Measurements from ENCODE around the gene TES. TPM values are rescaled to one million over a fixed set of nuclear protein-coding genes. Genes with fewer than 3 reads are reported as not detected.

TES gene
- total RNA-seq, 4 donors from 2014 or later: 115 to 189 (median 146) TPM

- Histone ChIP-seq H3K4me3 (no peak overlapping the region), H3K4me1 (no peaks in the 10 kb centered on the region), H3K27me3 (no peaks in the 10 kb centered on the region), H3K36me3 (no peaks in the 10 kb centered on the region), H3K27ac (peak overlapping the region in 1 of 2 donors; percentile 96), H3K9me3 (no peaks in the 10 kb centered on the region)
- intact Hi-C loops (cut with DNase I; ENCODE audit: low total_unique reads): no loop called here
- no peak for DNase-seq
- no peak for TF ChIP-seq CTCF (IDR thresholded peaks at IDR 0.05)
- no peak for TF ChIP-seq POLR2A (IDR thresholded peaks at IDR 0.05)
Observed at GRCh38 chr7:116218747-116219146, 8.4 kb downstream of the TES start.

GRCh38 chr7:116219288-116219687, 8.9 kb downstream of the TES start:
- TF ChIP-seq POLR2A (IDR thresholded peaks at IDR 0.05) (no peak), CTCF (IDR thresholded peaks at IDR 0.05) (no peak)
- Histone ChIP-seq H3K36me3 (no peaks in the 10 kb centered on the region), H3K4me1 (no peaks in the 10 kb centered on the region), H3K9me3 (no peaks in the 10 kb centered on the region), H3K4me3 (no peak overlapping the region), H3K27me3 (no peaks in the 10 kb centered on the region), H3K27ac (peak overlapping the region; percentile 25 to 96)
- no peak for DNase-seq
- intact Hi-C loops (cut with DNase I; ENCODE audit: low total_unique reads): no loop called here

GRCh38 chr7:116219834-116220233, 9.5 kb downstream of the TES start:
- Histone ChIP-seq H3K27me3 (no peaks in the 10 kb centered on the region), H3K9me3 (no peaks in the 10 kb centered on the region), H3K27ac (peak overlapping the region; percentile 25 to 96), H3K4me3 (no peak overlapping the region), H3K36me3 (no peaks in the 10 kb centered on the region), H3K4me1 (no peaks in the 10 kb centered on the region)
- intact Hi-C loops (cut with DNase I; ENCODE audit: low total_unique reads): no loop called here
- DNase-seq: no peak
- TF ChIP-seq POLR2A (IDR thresholded peaks at IDR 0.05): no peak
- no peak for TF ChIP-seq CTCF (IDR thresholded peaks at IDR 0.05)

GRCh38 chr7:116222501-116222900, 12.2 kb downstream of the TES start:
- Histone ChIP-seq H3K27me3 (no peaks in the 10 kb centered on the region), H3K9me3 (no peaks in the 10 kb centered on the region), H3K36me3 (no peaks in the 10 kb centered on the region), H3K4me3 (no peak overlapping the region), H3K27ac (peak overlapping the region; percentile 67 to 96), H3K4me1 (peaks cover 0 to 4% of the 10 kb centered on the region in 2 donors)
- intact Hi-C loops (cut with DNase I; ENCODE audit: low total_unique reads): no loop called here
- no peak for TF ChIP-seq CTCF (IDR thresholded peaks at IDR 0.05)
- TF ChIP-seq POLR2A (IDR thresholded peaks at IDR 0.05): no peak
- DNase-seq: no peak

- TF ChIP-seq CTCF (IDR thresholded peaks at IDR 0.05) (no peak), POLR2A (IDR thresholded peaks at IDR 0.05) (no peak)
- H3K4me3 ChIP-seq: no peak overlapping the region
- intact Hi-C loops (cut with DNase I; ENCODE audit: low total_unique reads): no loop called here
- no peaks in the 10 kb centered on the region for H3K9me3 ChIP-seq
- H3K27me3 ChIP-seq: no peaks in the 10 kb centered on the region
- H3K36me3 ChIP-seq: no peaks in the 10 kb centered on the region
- peak overlapping the region; percentile 67 to 96 for H3K27ac ChIP-seq
- DNase-seq: no peak
- peaks cover 0 to 4% of the 10 kb centered on the region in 2 donors for H3K4me1 ChIP-seq
Observed at GRCh38 chr7:116223588-116223987, 13.2 kb downstream of the TES start.

Measured in uterus (tissue), 4 donors.